ENCODE measurements around the gene VAT1L. TPM values are rescaled to one million over a fixed set of nuclear protein-coding genes. Genes with fewer than 3 reads are reported as not detected.

VAT1L gene
- total RNA-seq, 1 donor from 2014 or later = 0.67 TPM

- H3K4me3 Mint-ChIP-seq (ENCODE audit: low read depth) = no peak overlapping the region
- H3K9me3 Mint-ChIP-seq (ENCODE audit: low read depth) = no peaks in the 10 kb centered on the region
- no peak overlapping the region for H3K27ac Mint-ChIP-seq
- peaks cover 2% of the 10 kb centered on the region for H3K4me1 Mint-ChIP-seq (ENCODE audit: low read depth)
- no peak for DNase-seq (ENCODE audit: low spot score, unreplicated experiment)
- TF ChIP-seq CTCF (IDR thresholded peaks at IDR 0.05; ENCODE audit: unreplicated experiment) = no peak
- H3K27me3 Mint-ChIP-seq = peaks cover 2% of the 10 kb centered on the region
- H3K36me3 Mint-ChIP-seq (ENCODE audit: insufficient read depth) = no peaks in the 10 kb centered on the region
Measured at GRCh38 chr16:77896415-77897128, 108.2 kb downstream of the VAT1L start.

GRCh38 chr16:77897129-77897437 is 108.7 kb downstream of the VAT1L start:
- H3K27ac Mint-ChIP-seq = no peak overlapping the region
- no peaks in the 10 kb centered on the region for H3K9me3 Mint-ChIP-seq (ENCODE audit: low read depth)
- peaks cover 2% of the 10 kb centered on the region for H3K27me3 Mint-ChIP-seq
- H3K4me3 Mint-ChIP-seq (ENCODE audit: low read depth) = no peak overlapping the region
- H3K36me3 Mint-ChIP-seq (ENCODE audit: insufficient read depth) = no peaks in the 10 kb centered on the region
- TF ChIP-seq CTCF (IDR thresholded peaks at IDR 0.05; ENCODE audit: unreplicated experiment) = no peak
- no peak for DNase-seq (ENCODE audit: low spot score, unreplicated experiment)
- peaks cover 2% of the 10 kb centered on the region for H3K4me1 Mint-ChIP-seq (ENCODE audit: low read depth)

GRCh38 chr16:77897831-77898605 is 109.7 kb downstream of the VAT1L start:
- Mint-ChIP-seq H3K27ac (no peak overlapping the region), H3K9me3 (ENCODE audit: low read depth) (no peaks in the 10 kb centered on the region), H3K4me1 (ENCODE audit: low read depth) (peaks cover 2% of the 10 kb centered on the region), H3K4me3 (ENCODE audit: low read depth) (no peak overlapping the region), H3K27me3 (peaks cover 2% of the 10 kb centered on the region), H3K36me3 (ENCODE audit: insufficient read depth) (no peaks in the 10 kb centered on the region)
- no peak for DNase-seq (ENCODE audit: low spot score, unreplicated experiment)
- no peak for TF ChIP-seq CTCF (IDR thresholded peaks at IDR 0.05; ENCODE audit: unreplicated experiment)

- H3K36me3 Mint-ChIP-seq (ENCODE audit: insufficient read depth) = no peaks in the 10 kb centered on the region
- peaks cover 2% of the 10 kb centered on the region for H3K27me3 Mint-ChIP-seq
- H3K9me3 Mint-ChIP-seq (ENCODE audit: low read depth) = no peaks in the 10 kb centered on the region
- DNase-seq (ENCODE audit: low spot score, unreplicated experiment) = no peak
- no peak for TF ChIP-seq CTCF (IDR thresholded peaks at IDR 0.05; ENCODE audit: unreplicated experiment)
- H3K4me3 Mint-ChIP-seq (ENCODE audit: low read depth) = no peak overlapping the region
- peaks cover 2% of the 10 kb centered on the region for H3K4me1 Mint-ChIP-seq (ENCODE audit: low read depth)
- H3K27ac Mint-ChIP-seq = no peak overlapping the region
Measured at GRCh38 chr16:77898671-77899211, 110.4 kb downstream of the VAT1L start.

- peaks cover 2% of the 10 kb centered on the region for H3K27me3 Mint-ChIP-seq
- no peak for DNase-seq (ENCODE audit: low spot score, unreplicated experiment)
- H3K4me3 Mint-ChIP-seq (ENCODE audit: low read depth) = no peak overlapping the region
- H3K27ac Mint-ChIP-seq = no peak overlapping the region
- peaks cover 2% of the 10 kb centered on the region for H3K4me1 Mint-ChIP-seq (ENCODE audit: low read depth)
- no peaks in the 10 kb centered on the region for H3K9me3 Mint-ChIP-seq (ENCODE audit: low read depth)
- no peaks in the 10 kb centered on the region for H3K36me3 Mint-ChIP-seq (ENCODE audit: insufficient read depth)
- TF ChIP-seq CTCF (IDR thresholded peaks at IDR 0.05; ENCODE audit: unreplicated experiment) = no peak
Measured at GRCh38 chr16:77899416-77899815, 111.1 kb downstream of the VAT1L start.
